ENCODE measurements around the gene LRP1B. TPM values are rescaled to one million over a fixed set of nuclear protein-coding genes. Genes with fewer than 3 reads are reported as not detected.

The LRP1B gene
- total RNA-seq, 2 experiments from 2014 or later: not detected

DNA sequence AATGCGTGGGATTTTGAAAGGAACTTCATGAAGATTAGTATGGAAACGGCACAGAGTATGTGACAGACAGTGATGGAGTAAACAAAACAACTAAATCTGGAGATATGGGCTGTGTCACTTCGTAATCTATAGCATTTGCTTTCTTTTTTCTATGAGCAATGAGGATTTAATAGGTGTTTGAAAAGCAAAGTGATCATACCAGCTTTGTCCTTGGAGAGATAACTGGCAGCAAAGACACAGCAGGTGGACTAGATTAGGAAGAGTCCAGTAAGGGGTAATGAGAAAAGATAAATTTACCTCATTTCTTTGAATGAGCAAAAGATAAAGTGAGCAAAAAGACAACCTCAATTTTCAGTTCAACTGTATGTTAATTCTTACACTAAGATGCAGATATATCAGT, 199.0 kb downstream of the LRP1B start:
- H3K9me3 Mint-ChIP-seq: peaks cover 7% of the 10 kb centered on the region
- H3K36me3 Mint-ChIP-seq: no peaks in the 10 kb centered on the region
- no peak overlapping the region for H3K27ac Mint-ChIP-seq
- H3K4me1 Mint-ChIP-seq (ENCODE audit: low read depth): no peaks in the 10 kb centered on the region
- no peak for DNase-seq
- ChIA-PET POLR2A (no interaction called here), CTCF (no interaction called here)
- intact Hi-C loops (cut with micrococcal nuclease): no loop called here
- H3K27me3 Mint-ChIP-seq: no peaks in the 10 kb centered on the region
- no peak overlapping the region for H3K4me3 Mint-ChIP-seq

- H3K9me3 Mint-ChIP-seq: peaks cover 7% of the 10 kb centered on the region
- no peak for DNase-seq
- ChIA-PET CTCF (no interaction called here), POLR2A (no interaction called here)
- intact Hi-C loops (cut with micrococcal nuclease): no loop called here
- no peaks in the 10 kb centered on the region for H3K36me3 Mint-ChIP-seq
- H3K4me1 Mint-ChIP-seq (ENCODE audit: low read depth): no peaks in the 10 kb centered on the region
- no peak overlapping the region for H3K27ac Mint-ChIP-seq
- H3K27me3 Mint-ChIP-seq: no peaks in the 10 kb centered on the region
- H3K4me3 Mint-ChIP-seq: no peak overlapping the region
These were observed 200.0 kb downstream of the LRP1B start for GRCh38 chr2:141930803-141931202.

DNA sequence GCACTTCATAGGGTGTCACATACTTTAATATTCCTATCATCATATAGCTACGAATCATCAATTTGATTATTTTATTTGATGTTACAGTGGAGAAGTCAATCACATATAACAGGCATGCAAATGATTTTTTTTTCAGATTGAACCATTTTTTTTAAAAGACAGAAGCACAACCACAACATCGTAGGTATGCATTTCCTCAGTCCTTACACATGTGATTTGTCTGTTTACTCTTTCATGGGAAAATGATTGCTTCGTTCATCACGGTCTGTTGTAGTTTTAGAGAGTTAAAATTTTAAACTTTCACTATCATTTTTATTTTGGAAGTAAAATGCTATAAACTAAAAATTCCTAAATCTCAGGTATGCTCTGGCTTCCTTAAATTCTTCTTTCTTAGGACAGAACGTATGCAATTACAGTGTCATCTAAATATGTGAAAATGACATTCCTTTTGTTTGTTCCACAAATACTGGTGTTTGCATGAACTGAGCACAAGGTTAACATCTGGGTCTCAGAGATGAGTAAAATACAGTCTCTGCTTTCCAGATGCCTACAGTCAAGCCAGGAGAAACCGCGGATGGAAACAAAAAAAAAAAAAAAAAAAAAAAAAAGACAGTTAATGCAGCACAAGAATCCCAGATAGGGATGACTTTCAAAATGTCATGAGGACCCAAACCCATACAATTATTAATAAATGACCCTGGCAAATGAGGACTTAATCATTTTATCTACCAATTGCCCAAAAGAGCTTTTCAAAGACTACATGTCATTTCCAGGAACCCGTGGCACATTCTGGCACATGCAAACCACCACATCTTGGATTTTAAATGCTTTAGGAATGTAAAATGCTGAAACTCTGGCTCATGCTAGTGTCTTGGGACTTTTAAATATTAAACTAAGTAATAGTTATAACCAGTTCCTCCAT, 201.2 kb downstream of the LRP1B start:
- intact Hi-C loops (cut with micrococcal nuclease): no loop called here
- DNase-seq: no peak
- H3K9me3 Mint-ChIP-seq: peaks cover 10% of the 10 kb centered on the region
- no peaks in the 10 kb centered on the region for H3K4me1 Mint-ChIP-seq (ENCODE audit: low read depth)
- ChIA-PET POLR2A (no interaction called here), CTCF (no interaction called here)
- H3K36me3 Mint-ChIP-seq: no peaks in the 10 kb centered on the region
- no peaks in the 10 kb centered on the region for H3K27me3 Mint-ChIP-seq
- no peak overlapping the region for H3K4me3 Mint-ChIP-seq
- H3K27ac Mint-ChIP-seq: no peak overlapping the region

GRCh38 chr2:141928476-141928875, 202.3 kb downstream of the LRP1B start:
- H3K4me3 Mint-ChIP-seq: no peak overlapping the region
- ChIA-PET POLR2A (no interaction called here), CTCF (no interaction called here)
- intact Hi-C loops (cut with micrococcal nuclease): no loop called here
- no peaks in the 10 kb centered on the region for H3K4me1 Mint-ChIP-seq (ENCODE audit: low read depth)
- no peak overlapping the region for H3K27ac Mint-ChIP-seq
- H3K27me3 Mint-ChIP-seq: no peaks in the 10 kb centered on the region
- H3K36me3 Mint-ChIP-seq: no peaks in the 10 kb centered on the region
- no peak for DNase-seq
- peaks cover 10% of the 10 kb centered on the region for H3K9me3 Mint-ChIP-seq

- intact Hi-C loops (cut with micrococcal nuclease): no loop called here
- CTCF ChIA-PET: no interaction called here
- H3K27me3 Mint-ChIP-seq: no peaks in the 10 kb centered on the region
- POLR2A ChIA-PET: no interaction called here
- peaks cover 10% of the 10 kb centered on the region for H3K9me3 Mint-ChIP-seq
- H3K27ac Mint-ChIP-seq: no peak overlapping the region
- H3K4me3 Mint-ChIP-seq: no peak overlapping the region
- DNase-seq: no peak
- H3K4me1 Mint-ChIP-seq (ENCODE audit: low read depth): no peaks in the 10 kb centered on the region
- no peaks in the 10 kb centered on the region for H3K36me3 Mint-ChIP-seq
These were observed 203.3 kb downstream of the LRP1B start for GRCh38 chr2:141927536-141927935.

DNA sequence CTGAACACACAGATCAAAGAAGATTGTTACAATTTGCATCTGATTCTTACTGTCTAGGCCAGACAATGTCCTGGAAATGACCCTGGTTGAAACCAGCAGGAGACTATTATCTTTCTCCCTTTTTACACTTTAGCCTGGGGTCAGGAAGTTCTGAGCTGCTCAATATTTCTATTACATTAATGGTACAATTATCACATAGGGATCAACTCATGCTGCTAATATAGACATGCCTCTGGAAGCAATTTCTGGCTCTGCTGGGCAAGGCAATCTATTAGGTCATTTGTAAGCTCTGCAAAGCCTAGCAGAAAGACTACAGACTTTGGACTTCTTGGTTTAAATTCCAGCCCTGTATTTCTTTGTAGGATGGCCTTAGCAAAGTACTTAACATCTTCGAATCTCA, 205.3 kb downstream of the LRP1B start:
- POLR2A ChIA-PET: no interaction called here
- H3K36me3 Mint-ChIP-seq: no peaks in the 10 kb centered on the region

DNA sequence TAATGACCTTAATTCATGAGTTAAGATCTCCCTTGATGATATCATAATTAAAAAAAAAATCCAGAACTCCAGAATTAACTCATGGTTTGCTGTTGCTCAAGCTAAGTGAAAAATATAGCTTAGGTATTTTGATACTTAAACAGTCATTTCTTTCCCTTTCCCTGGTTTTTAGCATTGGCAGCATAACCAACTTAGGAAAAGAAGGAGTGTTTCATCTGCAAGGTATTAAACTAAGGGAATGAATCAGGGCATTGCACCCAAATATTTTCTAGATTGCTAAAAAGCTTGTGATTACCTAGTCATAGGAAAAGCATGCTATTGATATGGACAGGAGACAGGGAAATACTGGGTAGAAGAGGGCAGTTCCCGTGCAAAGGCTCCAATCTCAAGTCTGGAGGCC, 207.2 kb downstream of the LRP1B start:
- intact Hi-C loops (cut with micrococcal nuclease): no loop called here
- H3K4me3 Mint-ChIP-seq: no peak overlapping the region
- ChIA-PET POLR2A (no interaction called here), CTCF (no interaction called here)
- H3K27me3 Mint-ChIP-seq: no peaks in the 10 kb centered on the region
- H3K36me3 Mint-ChIP-seq: no peaks in the 10 kb centered on the region
- H3K27ac Mint-ChIP-seq: no peak overlapping the region
- H3K4me1 Mint-ChIP-seq (ENCODE audit: low read depth): no peaks in the 10 kb centered on the region
- no peak for DNase-seq
- peaks cover 6% of the 10 kb centered on the region for H3K9me3 Mint-ChIP-seq

More for the DNA sequence above, 205.3 kb downstream of the LRP1B start:
- CTCF ChIA-PET: no interaction called here
- intact Hi-C loops (cut with micrococcal nuclease): no loop called here
- Mint-ChIP-seq H3K27ac (no peak overlapping the region), H3K27me3 (no peaks in the 10 kb centered on the region), H3K9me3 (peaks cover 6% of the 10 kb centered on the region), H3K4me3 (no peak overlapping the region), H3K4me1 (ENCODE audit: low read depth) (no peaks in the 10 kb centered on the region)
- no peak for DNase-seq

DNA sequence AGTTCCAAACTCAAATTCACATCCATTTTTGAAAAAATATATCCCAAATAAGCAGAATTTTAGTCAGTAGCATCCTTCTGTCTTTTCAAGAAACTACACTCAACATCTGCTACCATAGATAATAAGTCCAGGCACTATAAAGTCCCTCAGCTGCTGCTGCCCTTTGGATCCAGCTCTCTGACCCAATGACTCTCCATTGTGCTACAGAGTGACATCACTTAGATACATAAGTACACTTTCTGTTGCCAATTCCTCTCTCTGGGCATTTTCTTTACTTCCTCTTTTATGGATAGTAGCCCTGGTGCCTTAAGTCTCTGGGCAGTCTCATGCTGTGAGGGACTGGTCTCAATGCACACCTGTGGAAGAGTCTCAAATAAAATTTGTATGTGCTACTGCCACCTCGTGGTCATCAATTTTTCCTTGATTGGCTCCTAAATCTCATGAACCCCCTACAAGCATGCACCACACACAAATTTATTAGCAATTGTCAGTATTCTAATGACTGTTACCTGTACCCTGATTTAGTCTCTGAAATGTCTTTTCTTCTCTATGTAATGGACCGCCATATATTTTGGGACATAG, 219.2 kb downstream of the LRP1B start:
- no peaks in the 10 kb centered on the region for H3K27me3 Mint-ChIP-seq
- CTCF ChIA-PET: no interaction called here
- no peak for DNase-seq
- no peaks in the 10 kb centered on the region for H3K36me3 Mint-ChIP-seq
- intact Hi-C loops (cut with micrococcal nuclease): no loop called here
- POLR2A ChIA-PET: no interaction called here
- H3K4me3 Mint-ChIP-seq: no peak overlapping the region
- H3K27ac Mint-ChIP-seq: no peak overlapping the region
- peaks cover 34% of the 10 kb centered on the region for H3K9me3 Mint-ChIP-seq
- no peaks in the 10 kb centered on the region for H3K4me1 Mint-ChIP-seq (ENCODE audit: low read depth)

GRCh38 chr2:141906678-141907077, 224.1 kb downstream of the LRP1B start:
- DNase-seq: no peak
- intact Hi-C loops (cut with micrococcal nuclease): no loop called here
- CTCF ChIA-PET: no interaction called here
- Mint-ChIP-seq H3K27ac (no peak overlapping the region), H3K4me1 (ENCODE audit: low read depth) (no peaks in the 10 kb centered on the region), H3K36me3 (no peaks in the 10 kb centered on the region), H3K27me3 (no peaks in the 10 kb centered on the region), H3K9me3 (peaks cover 5% of the 10 kb centered on the region), H3K4me3 (no peak overlapping the region)
- POLR2A ChIA-PET: no interaction called here

- H3K9me3 Mint-ChIP-seq: peaks cover 9% of the 10 kb centered on the region
- DNase-seq: no peak
- H3K27ac Mint-ChIP-seq: no peak overlapping the region
- POLR2A ChIA-PET: no interaction called here
- H3K4me1 Mint-ChIP-seq (ENCODE audit: low read depth): no peaks in the 10 kb centered on the region
- CTCF ChIA-PET: no interaction called here
- intact Hi-C loops (cut with micrococcal nuclease): no loop called here
- no peaks in the 10 kb centered on the region for H3K27me3 Mint-ChIP-seq
- H3K36me3 Mint-ChIP-seq: no peaks in the 10 kb centered on the region
- H3K4me3 Mint-ChIP-seq: no peak overlapping the region
These were observed 230.0 kb downstream of the LRP1B start for GRCh38 chr2:141900826-141901225.

GRCh38 chr2:141899740-141900139, 231.1 kb downstream of the LRP1B start:
- POLR2A ChIA-PET: no interaction called here
- Mint-ChIP-seq H3K27ac (no peak overlapping the region), H3K9me3 (peaks cover 9% of the 10 kb centered on the region), H3K36me3 (no peaks in the 10 kb centered on the region), H3K4me1 (ENCODE audit: low read depth) (no peaks in the 10 kb centered on the region), H3K27me3 (no peaks in the 10 kb centered on the region), H3K4me3 (no peak overlapping the region)
- intact Hi-C loops (cut with micrococcal nuclease): no loop called here
- DNase-seq: no peak
- CTCF ChIA-PET: no interaction called here

DNA sequence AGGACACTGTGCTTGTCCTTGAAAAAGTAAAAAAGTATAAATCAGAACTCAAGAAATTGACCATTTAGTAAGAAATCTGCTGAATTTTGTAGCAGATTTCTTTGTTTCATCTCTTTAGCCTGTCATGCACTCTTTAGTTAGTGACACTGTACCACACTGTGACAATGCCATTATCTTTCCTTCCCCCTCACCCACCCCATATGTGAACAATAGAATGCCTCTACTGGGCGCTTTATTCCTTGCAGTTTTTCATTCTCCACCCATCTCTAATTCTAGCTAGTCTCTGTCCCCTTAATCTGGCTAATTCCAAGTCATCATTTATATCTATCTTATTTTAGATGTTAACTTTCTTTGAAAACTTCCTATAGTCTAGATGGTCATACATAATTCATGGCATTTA, 241.0 kb downstream of the LRP1B start:
- intact Hi-C loops (cut with micrococcal nuclease): no loop called here
- no peak for DNase-seq
- Mint-ChIP-seq H3K27ac (no peak overlapping the region), H3K9me3 (peaks cover 16% of the 10 kb centered on the region), H3K27me3 (no peaks in the 10 kb centered on the region), H3K4me1 (ENCODE audit: low read depth) (no peaks in the 10 kb centered on the region), H3K36me3 (no peaks in the 10 kb centered on the region), H3K4me3 (no peak overlapping the region)
- ChIA-PET POLR2A (no interaction called here), CTCF (no interaction called here)

DNA sequence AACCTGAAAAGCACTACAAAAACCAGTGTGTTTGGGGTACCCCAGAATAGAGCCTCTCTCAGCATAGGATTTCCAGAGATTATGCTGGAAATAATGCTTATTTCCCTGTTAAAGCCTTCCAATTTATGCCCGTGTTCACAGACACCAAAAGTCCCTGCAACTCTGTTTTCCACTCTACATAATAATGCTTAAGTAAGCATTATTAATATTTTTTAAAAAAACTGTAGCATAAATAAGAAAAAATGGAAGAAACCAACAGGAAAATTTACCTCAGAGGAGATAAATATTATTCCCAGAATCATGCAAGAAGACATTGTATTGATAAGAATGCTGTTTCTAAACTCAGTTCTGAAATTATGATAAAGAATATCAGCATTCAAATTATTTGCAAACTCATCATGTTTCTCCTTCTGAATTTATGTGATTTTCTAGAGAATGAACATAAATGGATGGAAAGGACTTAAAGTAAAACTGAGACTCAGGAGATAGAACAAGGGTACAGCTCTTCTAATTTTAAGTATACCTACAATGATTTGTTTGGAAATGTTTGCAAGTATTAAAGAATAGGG, 241.7 kb downstream of the LRP1B start:
- Mint-ChIP-seq H3K27ac (no peak overlapping the region), H3K4me1 (ENCODE audit: low read depth) (no peaks in the 10 kb centered on the region), H3K27me3 (no peaks in the 10 kb centered on the region), H3K36me3 (no peaks in the 10 kb centered on the region), H3K9me3 (peaks cover 20% of the 10 kb centered on the region), H3K4me3 (no peak overlapping the region)
- POLR2A ChIA-PET: no interaction called here
- CTCF ChIA-PET: no interaction called here
- no peak for DNase-seq
- intact Hi-C loops (cut with micrococcal nuclease): no loop called here

Measured in activated CD4-positive, alpha-beta memory T cell treated with anti-CD3 and anti-CD28 coated beads for 36 hours (primary cell).